ENCODE measurements around the gene FOXC2. TPM values are rescaled to one million over a fixed set of nuclear protein-coding genes. Genes with fewer than 3 reads are reported as not detected.

The FOXC2 gene
- total RNA-seq, 1 experiment from 2014 or later = 0.62 TPM

DNA sequence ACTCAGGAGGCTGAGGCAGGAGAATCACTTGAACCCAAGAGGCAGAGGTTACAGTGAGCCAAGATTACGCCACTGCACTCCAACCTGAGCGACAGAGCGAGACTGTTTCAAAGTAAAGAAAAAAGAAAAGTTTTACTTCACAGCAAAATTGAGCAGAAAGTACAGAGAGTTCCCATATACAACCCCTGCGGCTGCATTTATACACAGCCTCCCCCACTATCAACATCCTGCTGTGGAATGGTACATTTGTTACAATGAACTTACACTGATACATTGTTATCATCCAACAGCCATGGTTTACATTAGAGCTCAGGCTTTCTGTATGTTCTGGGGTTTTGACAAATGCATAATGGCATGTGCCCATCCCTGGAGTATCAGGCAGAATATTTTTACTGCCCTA, 9.0 kb upstream of the FOXC2 start:
- no peaks in the 10 kb centered on the region for H3K36me3 ChIP-seq (replicated peaks; ENCODE audit: control insufficient read depth, insufficient read depth, low read length)
- no peak overlapping the region for H3K4me3 ChIP-seq (ENCODE audit: insufficient read depth, low read depth, low read length)
- no peaks in the 10 kb centered on the region for H3K27me3 ChIP-seq (ENCODE audit: control insufficient read depth, insufficient read depth, low read length)
- no peak for DNase-seq

- H3K27me3 ChIP-seq (ENCODE audit: control insufficient read depth, insufficient read depth, low read length) = peaks cover 3% of the 10 kb centered on the region; the same call in 1 of the 2 replicates
Measured at GRCh38 chr16:86558355-86559193, 8.1 kb upstream of the FOXC2 start.

DNA sequence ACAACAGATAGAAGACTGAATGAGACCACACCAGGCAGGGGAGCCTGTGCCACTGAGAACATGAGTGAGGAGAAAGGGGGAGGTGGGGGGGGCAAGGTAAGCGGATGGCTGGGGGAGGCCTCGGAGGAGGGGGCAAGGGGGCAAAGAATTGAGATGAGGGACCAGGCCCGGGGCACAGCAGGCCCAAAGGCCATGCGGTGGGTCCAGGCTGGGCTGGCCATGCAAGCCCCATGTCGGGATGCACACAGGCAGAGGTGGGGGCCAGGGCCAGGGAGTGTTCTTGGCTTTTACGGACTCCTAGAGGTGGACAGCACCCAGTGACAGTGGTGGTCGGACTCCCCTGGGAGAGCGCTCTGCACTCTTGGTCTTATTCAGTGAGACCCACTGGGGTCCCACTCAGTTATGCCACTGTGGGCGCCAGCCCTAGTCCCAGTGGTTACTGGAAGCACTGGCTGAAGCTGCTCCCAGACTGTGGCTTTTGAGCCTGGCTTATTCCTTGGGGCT, 6.8 kb upstream of the FOXC2 start:
- no peak for DNase-seq
- Histone ChIP-seq H3K27me3 (ENCODE audit: control insufficient read depth, insufficient read depth, low read length) (peaks cover 13% of the 10 kb centered on the region), H3K36me3 (replicated peaks; ENCODE audit: control insufficient read depth, insufficient read depth, low read length) (no peaks in the 10 kb centered on the region), H3K4me3 (ENCODE audit: insufficient read depth, low read depth, low read length) (no peak overlapping the region)

More at GRCh38 chr16:86558355-86559193, 8.1 kb upstream of the FOXC2 start:
- Histone ChIP-seq H3K36me3 (replicated peaks; ENCODE audit: control insufficient read depth, insufficient read depth, low read length) (no peaks in the 10 kb centered on the region), H3K4me3 (ENCODE audit: insufficient read depth, low read depth, low read length) (no peak overlapping the region)
- DNase-seq = no peak

- H3K27me3 ChIP-seq (ENCODE audit: control insufficient read depth, insufficient read depth, low read length) = peaks cover 34% of the 10 kb centered on the region
- H3K36me3 ChIP-seq (replicated peaks; ENCODE audit: control insufficient read depth, insufficient read depth, low read length) = no peaks in the 10 kb centered on the region
- no peak overlapping the region for H3K4me3 ChIP-seq (ENCODE audit: insufficient read depth, low read depth, low read length)
- DNase-seq = no peak
Measured at GRCh38 chr16:86562356-86562755, 4.3 kb upstream of the FOXC2 start.

- Histone ChIP-seq H3K27me3 (ENCODE audit: control insufficient read depth, insufficient read depth, low read length) (peaks cover 47% of the 10 kb centered on the region), H3K36me3 (replicated peaks; ENCODE audit: control insufficient read depth, insufficient read depth, low read length) (no peaks in the 10 kb centered on the region), H3K4me3 (ENCODE audit: insufficient read depth, low read depth, low read length) (peak overlapping the region; percentile 22; the same call in 1 of the 2 replicates)
- DNase-seq = peak; percentile 92
Measured at GRCh38 chr16:86563469-86564345, 2.9 kb upstream of the FOXC2 start.

GRCh38 chr16:86565181-86565631, 1.4 kb upstream of the FOXC2 start:
- Histone ChIP-seq H3K36me3 (replicated peaks; ENCODE audit: control insufficient read depth, insufficient read depth, low read length) (no peaks in the 10 kb centered on the region), H3K4me3 (ENCODE audit: insufficient read depth, low read depth, low read length) (no peak overlapping the region), H3K27me3 (ENCODE audit: control insufficient read depth, insufficient read depth, low read length) (peaks cover 62% of the 10 kb centered on the region)
- no peak for DNase-seq

GRCh38 chr16:86565644-86566511, 751 bp upstream of the FOXC2 start:
- peaks cover 69% of the 10 kb centered on the region for H3K27me3 ChIP-seq (ENCODE audit: control insufficient read depth, insufficient read depth, low read length)
- peak overlapping the region; percentile 10; the same call in 1 of the 2 replicates for H3K4me3 ChIP-seq (ENCODE audit: insufficient read depth, low read depth, low read length)
- peak; percentile 72 for DNase-seq
- H3K36me3 ChIP-seq (replicated peaks; ENCODE audit: control insufficient read depth, insufficient read depth, low read length) = no peaks in the 10 kb centered on the region

GRCh38 chr16:86566966-86567700, 504 bp downstream of the FOXC2 start:
- Histone ChIP-seq H3K36me3 (replicated peaks; ENCODE audit: control insufficient read depth, insufficient read depth, low read length) (no peaks in the 10 kb centered on the region), H3K4me3 (ENCODE audit: insufficient read depth, low read depth, low read length) (peak overlapping the region; percentile 37), H3K27me3 (ENCODE audit: control insufficient read depth, insufficient read depth, low read length) (peaks cover 82% of the 10 kb centered on the region)
- DNase-seq = peak; percentile 89

DNA sequence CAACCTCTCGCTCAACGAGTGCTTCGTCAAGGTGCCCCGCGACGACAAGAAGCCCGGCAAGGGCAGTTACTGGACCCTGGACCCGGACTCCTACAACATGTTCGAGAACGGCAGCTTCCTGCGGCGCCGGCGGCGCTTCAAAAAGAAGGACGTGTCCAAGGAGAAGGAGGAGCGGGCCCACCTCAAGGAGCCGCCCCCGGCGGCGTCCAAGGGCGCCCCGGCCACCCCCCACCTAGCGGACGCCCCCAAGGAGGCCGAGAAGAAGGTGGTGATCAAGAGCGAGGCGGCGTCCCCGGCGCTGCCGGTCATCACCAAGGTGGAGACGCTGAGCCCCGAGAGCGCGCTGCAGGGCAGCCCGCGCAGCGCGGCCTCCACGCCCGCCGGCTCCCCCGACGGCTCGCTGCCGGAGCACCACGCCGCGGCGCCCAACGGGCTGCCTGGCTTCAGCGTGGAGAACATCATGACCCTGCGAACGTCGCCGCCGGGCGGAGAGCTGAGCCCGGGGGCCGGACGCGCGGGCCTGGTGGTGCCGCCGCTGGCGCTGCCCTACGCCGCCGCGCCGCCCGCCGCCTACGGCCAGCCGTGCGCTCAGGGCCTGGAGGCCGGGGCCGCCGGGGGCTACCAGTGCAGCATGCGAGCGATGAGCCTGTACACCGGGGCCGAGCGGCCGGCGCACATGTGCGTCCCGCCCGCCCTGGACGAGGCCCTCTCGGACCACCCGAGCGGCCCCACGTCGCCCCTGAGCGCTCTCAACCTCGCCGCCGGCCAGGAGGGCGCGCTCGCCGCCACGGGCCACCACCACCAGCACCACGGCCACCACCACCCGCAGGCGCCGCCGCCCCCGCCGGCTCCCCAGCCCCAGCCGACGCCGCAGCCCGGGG, 1.3 kb downstream of the FOXC2 start:
- peak; percentile 84 for DNase-seq
- Histone ChIP-seq H3K27me3 (ENCODE audit: control insufficient read depth, insufficient read depth, low read length) (peaks cover 89% of the 10 kb centered on the region), H3K36me3 (replicated peaks; ENCODE audit: control insufficient read depth, insufficient read depth, low read length) (no peaks in the 10 kb centered on the region), H3K4me3 (ENCODE audit: insufficient read depth, low read depth, low read length) (peak overlapping the region; percentile 37)

DNA sequence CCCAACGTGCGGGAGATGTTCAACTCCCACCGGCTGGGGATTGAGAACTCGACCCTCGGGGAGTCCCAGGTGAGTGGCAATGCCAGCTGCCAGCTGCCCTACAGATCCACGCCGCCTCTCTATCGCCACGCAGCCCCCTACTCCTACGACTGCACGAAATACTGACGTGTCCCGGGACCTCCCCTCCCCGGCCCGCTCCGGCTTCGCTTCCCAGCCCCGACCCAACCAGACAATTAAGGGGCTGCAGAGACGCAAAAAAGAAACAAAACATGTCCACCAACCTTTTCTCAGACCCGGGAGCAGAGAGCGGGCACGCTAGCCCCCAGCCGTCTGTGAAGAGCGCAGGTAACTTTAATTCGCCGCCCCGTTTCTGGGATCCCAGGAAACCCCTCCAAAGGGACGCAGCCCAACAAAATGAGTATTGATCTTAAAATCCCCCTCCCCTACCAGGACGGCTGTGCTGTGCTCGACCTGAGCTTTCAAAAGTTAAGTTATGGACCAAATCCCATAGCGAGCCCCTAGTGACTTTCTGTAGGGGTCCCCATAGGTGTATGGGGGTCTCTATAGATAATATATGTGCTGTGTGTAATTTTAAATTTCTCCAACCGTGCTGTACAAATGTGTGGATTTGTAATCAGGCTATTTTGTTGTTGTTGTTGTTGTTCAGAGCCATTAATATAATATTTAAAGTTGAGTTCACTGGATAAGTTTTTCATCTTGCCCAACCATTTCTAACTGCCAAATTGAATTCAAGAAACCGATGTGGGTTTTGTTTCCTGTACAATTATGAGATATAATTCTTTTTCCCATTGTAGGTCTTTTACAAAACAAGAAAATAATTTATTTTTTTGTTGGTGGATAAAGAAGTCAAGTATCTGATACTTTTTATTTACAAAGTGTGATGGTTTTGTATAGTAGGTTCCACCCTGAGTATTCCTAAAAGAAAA, 2.3 kb downstream of the FOXC2 start:
- no peak for DNase-seq
- H3K27me3 ChIP-seq (ENCODE audit: control insufficient read depth, insufficient read depth, low read length) = peaks cover 95% of the 10 kb centered on the region
- no peaks in the 10 kb centered on the region for H3K36me3 ChIP-seq (replicated peaks; ENCODE audit: control insufficient read depth, insufficient read depth, low read length)
- H3K4me3 ChIP-seq (ENCODE audit: insufficient read depth, low read depth, low read length) = peak overlapping the region; percentile 10; the same call in 1 of the 2 replicates

- Histone ChIP-seq H3K4me3 (ENCODE audit: insufficient read depth, low read depth, low read length) (no peak overlapping the region), H3K36me3 (replicated peaks; ENCODE audit: control insufficient read depth, insufficient read depth, low read length) (no peaks in the 10 kb centered on the region), H3K27me3 (ENCODE audit: control insufficient read depth, insufficient read depth, low read length) (peaks cover 95% of the 10 kb centered on the region)
- no peak for DNase-seq
Measured at GRCh38 chr16:86569701-86570447, 3.2 kb downstream of the FOXC2 start.
